ENCODE results near the gene CBLL2.

The CBLL2 gene

GRCh38 chrX:22272613-22273012 is at the start of gene CBLL2:
Gene CBLL2, plus strand, starts transcription at chrX:22272913. Its CDS starts 79 bp downstream, at chrX:22272992.
- TF ChIP-seq TAF1 (IDR thresholded peaks at IDR 0.05; ENCODE audit: low read depth): no peak
- no peak for TF ChIP-seq ZBTB7A (IDR thresholded peaks at IDR 0.05; ENCODE audit: low read depth)
- TF ChIP-seq RAD21 (IDR thresholded peaks at IDR 0.05; ENCODE audit: low read depth): no peak
- no peak for TF ChIP-seq EP300 (IDR thresholded peaks at IDR 0.05; ENCODE audit: borderline replicate concordance)
- TF ChIP-seq TEAD4 (IDR thresholded peaks at IDR 0.05): no peak
- TF ChIP-seq CEBPB (IDR thresholded peaks at IDR 0.05): no peak
- TF ChIP-seq, protein P1, sequence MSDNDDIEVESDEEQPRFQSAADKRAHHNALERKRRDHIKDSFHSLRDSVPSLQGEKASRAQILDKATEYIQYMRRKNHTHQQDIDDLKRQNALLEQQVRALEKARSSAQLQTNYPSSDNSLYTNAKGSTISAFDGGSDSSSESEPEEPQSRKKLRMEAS (IDR thresholded peaks at IDR 0.05): no peak
- TF ChIP-seq NFIC (IDR thresholded peaks at IDR 0.05): no peak
- TF ChIP-seq FOXM1 (IDR thresholded peaks at IDR 0.05; ENCODE audit: borderline replicate concordance, low read depth): no peak
- TF ChIP-seq EGR1 (IDR thresholded peaks at IDR 0.05): no peak
- TF ChIP-seq YY1 (IDR thresholded peaks at IDR 0.05; ENCODE audit: low read depth): no peak

GRCh38 chrX:22234380-22234779 is 38.3 kb upstream of the CBLL2 start:
- TF ChIP-seq, protein P1 (IDR thresholded peaks at IDR 0.05): no peak
- TF ChIP-seq CEBPB (IDR thresholded peaks at IDR 0.05) (no peak), TEAD4 (IDR thresholded peaks at IDR 0.05) (no peak), NFIC (IDR thresholded peaks at IDR 0.05) (no peak), REST (IDR thresholded peaks at IDR 0.05; ENCODE audit: low read depth) (no peak), EP300 (IDR thresholded peaks at IDR 0.05; ENCODE audit: borderline replicate concordance) (no peak), EGR1 (IDR thresholded peaks at IDR 0.05) (no peak), CREB1 (IDR thresholded peaks at IDR 0.05; ENCODE audit: low read depth) (no peak), FOXM1 (IDR thresholded peaks at IDR 0.05; ENCODE audit: borderline replicate concordance, low read depth) (no peak), ZBTB7A (IDR thresholded peaks at IDR 0.05; ENCODE audit: low read depth) (no peak), TAF1 (IDR thresholded peaks at IDR 0.05; ENCODE audit: low read depth) (no peak), RAD21 (IDR thresholded peaks at IDR 0.05; ENCODE audit: low read depth) (no peak), TCF12 (IDR thresholded peaks at IDR 0.05; ENCODE audit: low read depth) (no peak)

GRCh38 chrX:22237479-22237878 is 35.2 kb upstream of the CBLL2 start:
- TF ChIP-seq NFIC (IDR thresholded peaks at IDR 0.05) (no peak), REST (IDR thresholded peaks at IDR 0.05; ENCODE audit: low read depth) (no peak), RAD21 (IDR thresholded peaks at IDR 0.05; ENCODE audit: low read depth) (no peak)

- TF ChIP-seq EP300 (IDR thresholded peaks at IDR 0.05; ENCODE audit: borderline replicate concordance) (no peak), TCF12 (IDR thresholded peaks at IDR 0.05; ENCODE audit: low read depth) (no peak), NFIC (IDR thresholded peaks at IDR 0.05) (no peak), TAF1 (IDR thresholded peaks at IDR 0.05; ENCODE audit: low read depth) (no peak), TEAD4 (IDR thresholded peaks at IDR 0.05) (no peak), CREB1 (IDR thresholded peaks at IDR 0.05; ENCODE audit: low read depth) (no peak), FOXM1 (IDR thresholded peaks at IDR 0.05; ENCODE audit: borderline replicate concordance, low read depth) (no peak), YY1 (IDR thresholded peaks at IDR 0.05; ENCODE audit: low read depth) (no peak), REST (IDR thresholded peaks at IDR 0.05; ENCODE audit: low read depth) (no peak), RAD21 (IDR thresholded peaks at IDR 0.05; ENCODE audit: low read depth) (no peak), USF1 (IDR thresholded peaks at IDR 0.05) (no peak), EGR1 (IDR thresholded peaks at IDR 0.05) (no peak), CEBPB (IDR thresholded peaks at IDR 0.05) (no peak), ZBTB7A (IDR thresholded peaks at IDR 0.05; ENCODE audit: low read depth) (no peak)
- TF ChIP-seq, protein P1 (IDR thresholded peaks at IDR 0.05): no peak
Observed at GRCh38 chrX:22246620-22247019, 26.1 kb upstream of the CBLL2 start.

DNA sequence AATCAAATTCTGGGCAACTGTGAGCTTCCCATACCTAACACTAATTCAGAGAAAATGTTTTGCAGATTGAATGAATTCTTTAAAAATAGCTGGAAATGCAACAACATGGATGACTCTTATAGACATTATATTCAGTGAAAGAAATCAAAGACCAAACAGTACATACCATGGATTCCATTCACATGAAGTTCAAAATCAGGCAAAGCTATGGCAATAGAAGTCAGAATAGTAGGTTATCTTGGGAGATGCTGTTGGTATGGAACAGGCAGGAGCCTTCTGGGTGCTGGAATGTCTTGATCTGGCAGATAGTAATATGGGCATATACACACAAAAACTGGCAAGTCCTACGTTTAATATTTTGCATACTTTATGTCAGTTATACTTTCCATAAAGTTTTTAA is 25.5 kb upstream of the CBLL2 start:
- TF ChIP-seq TEAD4 (IDR thresholded peaks at IDR 0.05) (no peak), TAF1 (IDR thresholded peaks at IDR 0.05; ENCODE audit: low read depth) (no peak), CREB1 (IDR thresholded peaks at IDR 0.05; ENCODE audit: low read depth) (no peak), FOXM1 (IDR thresholded peaks at IDR 0.05; ENCODE audit: borderline replicate concordance, low read depth) (no peak), RAD21 (IDR thresholded peaks at IDR 0.05; ENCODE audit: low read depth) (no peak), CEBPB (IDR thresholded peaks at IDR 0.05) (no peak), NFIC (IDR thresholded peaks at IDR 0.05) (no peak), EP300 (IDR thresholded peaks at IDR 0.05; ENCODE audit: borderline replicate concordance) (no peak), ZBTB7A (IDR thresholded peaks at IDR 0.05; ENCODE audit: low read depth) (no peak), TCF12 (IDR thresholded peaks at IDR 0.05; ENCODE audit: low read depth) (no peak), USF1 (IDR thresholded peaks at IDR 0.05) (no peak), EGR1 (IDR thresholded peaks at IDR 0.05) (no peak), YY1 (IDR thresholded peaks at IDR 0.05; ENCODE audit: low read depth) (no peak), REST (IDR thresholded peaks at IDR 0.05; ENCODE audit: low read depth) (no peak)
- TF ChIP-seq, protein P1 (IDR thresholded peaks at IDR 0.05): no peak
